ENCODE results near the gene KRT36.
A peak's percentile ranks its signal among the peaks of the same experiment; 100 is the strongest.

Gene KRT36
- long read RNA-seq, donor 1: 0 reads
- long read RNA-seq, donor 2: 0 reads
- long read RNA-seq, donor 3: 0 reads
- long read RNA-seq, donor 4: 0 reads
- long read RNA-seq, donor 5: 0 reads
- long read RNA-seq, donor 6: 0 reads
- long read RNA-seq, donor 7: 0 reads
- long read RNA-seq, donor 8: 0 reads

DNA sequence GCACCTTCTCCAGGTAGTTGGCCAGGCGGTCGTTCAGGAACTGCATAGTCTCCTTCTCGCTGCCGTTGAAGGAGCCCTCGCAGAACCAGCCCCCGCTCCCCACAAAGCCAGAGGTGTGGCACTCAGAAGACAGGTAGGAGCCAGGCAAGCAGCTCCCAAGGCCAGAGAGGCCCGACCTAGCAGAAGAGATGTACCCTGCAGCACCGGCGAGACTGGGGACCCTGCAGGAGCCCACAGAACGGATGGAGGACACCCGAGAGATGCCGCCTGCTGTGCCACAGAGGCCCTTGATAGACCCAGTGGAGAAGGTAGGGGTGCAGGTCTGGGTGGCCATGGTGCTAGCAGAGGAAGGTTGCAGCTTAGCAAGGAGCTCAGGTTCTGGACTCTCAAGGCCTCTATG, at the start of gene KRT36:
Gene KRT36 (minus strand): TSS at position 380 of the 400 bp plus-strand sequence. CDS start 46 bp downstream, at position 334.
- DNase-seq: no peak

DNA sequence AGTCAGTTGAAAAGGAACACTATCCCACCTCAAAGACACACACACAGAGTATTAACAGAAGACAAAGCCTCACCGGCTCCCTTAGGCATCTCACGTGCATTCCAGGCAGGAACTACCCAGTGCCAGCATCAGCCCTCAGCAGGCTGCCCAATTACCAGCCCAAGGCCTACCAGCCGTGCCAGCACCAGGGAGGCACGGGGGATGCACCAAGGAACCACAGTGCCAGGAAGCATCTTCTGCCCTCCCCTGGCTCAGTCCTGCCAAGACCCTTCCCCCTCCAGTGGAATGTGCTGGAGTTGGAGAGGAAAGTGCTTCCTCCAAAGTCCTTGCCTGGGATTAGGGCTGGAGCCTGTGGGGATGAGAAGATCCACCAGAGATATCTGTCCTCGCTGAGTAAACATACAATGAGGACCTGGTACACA, 49.4 kb upstream of the KRT36 start:
- no peak for DNase-seq

DNA sequence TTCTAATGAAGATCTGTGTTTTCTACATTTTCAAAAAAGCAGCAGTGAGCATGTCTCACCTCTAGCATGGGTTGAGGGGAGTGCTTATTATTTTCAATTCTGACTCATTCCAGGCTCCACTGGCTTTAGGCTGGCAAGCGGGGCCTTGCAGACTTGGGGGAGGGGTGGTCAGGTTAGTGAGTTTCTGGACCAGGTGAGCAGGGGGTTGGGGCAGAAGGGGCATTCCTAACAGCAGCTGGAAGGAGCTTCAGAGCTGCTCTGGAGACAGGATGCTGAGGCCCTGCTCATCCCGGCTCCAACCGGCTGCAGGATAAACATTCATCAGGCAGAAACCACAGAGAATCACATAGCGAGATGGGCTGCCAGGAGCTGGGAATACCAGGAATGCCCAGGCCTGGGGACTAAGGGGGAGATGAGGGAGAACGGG, 48.9 kb upstream of the KRT36 start:
- DNase-seq: no peak

DNA sequence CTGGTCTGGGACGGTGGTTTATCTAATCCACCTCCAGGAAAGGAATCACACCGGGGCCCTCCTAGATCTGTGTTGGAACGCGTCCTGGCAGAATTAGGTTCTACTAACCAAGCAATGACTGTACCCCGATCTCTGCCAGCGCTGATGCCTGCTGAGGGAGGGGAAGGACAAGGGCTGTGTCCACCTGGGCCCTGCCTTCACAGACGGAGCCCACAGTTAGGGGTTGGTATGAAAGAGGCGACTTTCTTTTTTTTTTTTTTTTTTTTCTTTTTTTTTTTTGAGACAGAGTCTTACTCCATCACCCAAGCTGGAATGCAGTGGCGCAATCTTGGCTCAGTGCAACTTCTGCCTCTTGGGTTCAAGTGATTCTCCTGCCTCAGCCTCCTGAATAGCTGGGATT, 48.3 kb upstream of the KRT36 start:
- DNase-seq: no peak

DNA sequence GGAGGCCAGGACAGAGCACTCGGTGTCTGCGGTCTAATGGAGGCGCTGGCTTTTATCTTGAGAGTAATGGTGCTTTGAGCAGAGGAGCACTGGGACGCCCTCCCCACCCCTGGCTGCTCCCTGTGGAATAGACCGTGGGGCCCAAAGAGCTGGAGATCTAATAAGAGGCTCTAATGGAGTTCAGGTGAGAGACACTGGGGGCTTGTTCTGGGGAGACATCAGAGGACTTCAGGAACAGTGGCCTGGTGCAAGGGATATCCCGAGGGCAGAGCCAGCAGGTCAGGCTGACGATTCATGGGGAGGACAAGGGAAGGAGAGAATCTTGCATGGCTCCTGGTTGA, 47.9 kb upstream of the KRT36 start:
- DNase-seq: no peak

DNA sequence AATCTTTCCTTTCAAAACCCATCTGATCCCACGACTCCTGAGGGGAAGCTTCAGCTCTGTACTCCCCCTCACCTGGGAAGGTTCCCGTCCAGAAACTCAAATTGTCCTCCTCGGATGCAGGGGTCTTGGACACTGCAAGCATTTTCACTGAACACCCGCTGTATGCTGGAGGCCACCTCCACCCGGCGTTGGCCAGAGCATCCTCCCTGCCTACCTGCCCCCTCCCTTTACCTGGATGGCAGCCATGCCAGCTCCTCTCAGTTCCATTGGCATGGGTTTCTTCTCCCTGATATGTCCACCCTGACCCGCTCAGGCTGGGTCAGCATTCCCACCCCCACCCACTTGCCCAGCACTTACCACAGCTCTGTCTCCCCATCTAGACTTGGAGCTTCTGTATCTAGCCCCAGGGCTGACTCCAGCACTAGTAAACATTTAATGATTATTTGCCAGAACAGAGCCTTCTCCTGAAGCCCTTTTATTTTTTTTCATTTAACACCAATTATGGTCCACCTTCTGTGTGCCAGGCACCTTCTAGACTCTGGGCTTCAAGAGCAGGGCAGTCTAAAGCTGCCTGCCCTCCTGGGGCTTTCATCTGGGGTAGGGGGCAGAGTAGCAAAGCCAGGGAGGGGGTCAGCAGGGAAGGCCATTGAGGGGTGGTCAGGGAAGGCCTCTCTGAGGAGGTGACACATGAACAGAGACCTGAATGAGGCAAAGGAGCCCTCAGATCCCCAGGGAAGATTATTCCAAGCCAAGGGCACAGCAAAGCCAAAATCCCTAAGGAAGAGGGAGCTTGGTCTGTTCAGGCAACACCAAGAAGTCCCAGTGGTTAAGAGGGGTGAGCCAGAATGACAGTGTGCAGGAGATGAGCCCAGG, 47.3 kb upstream of the KRT36 start:
- no peak for DNase-seq

DNA sequence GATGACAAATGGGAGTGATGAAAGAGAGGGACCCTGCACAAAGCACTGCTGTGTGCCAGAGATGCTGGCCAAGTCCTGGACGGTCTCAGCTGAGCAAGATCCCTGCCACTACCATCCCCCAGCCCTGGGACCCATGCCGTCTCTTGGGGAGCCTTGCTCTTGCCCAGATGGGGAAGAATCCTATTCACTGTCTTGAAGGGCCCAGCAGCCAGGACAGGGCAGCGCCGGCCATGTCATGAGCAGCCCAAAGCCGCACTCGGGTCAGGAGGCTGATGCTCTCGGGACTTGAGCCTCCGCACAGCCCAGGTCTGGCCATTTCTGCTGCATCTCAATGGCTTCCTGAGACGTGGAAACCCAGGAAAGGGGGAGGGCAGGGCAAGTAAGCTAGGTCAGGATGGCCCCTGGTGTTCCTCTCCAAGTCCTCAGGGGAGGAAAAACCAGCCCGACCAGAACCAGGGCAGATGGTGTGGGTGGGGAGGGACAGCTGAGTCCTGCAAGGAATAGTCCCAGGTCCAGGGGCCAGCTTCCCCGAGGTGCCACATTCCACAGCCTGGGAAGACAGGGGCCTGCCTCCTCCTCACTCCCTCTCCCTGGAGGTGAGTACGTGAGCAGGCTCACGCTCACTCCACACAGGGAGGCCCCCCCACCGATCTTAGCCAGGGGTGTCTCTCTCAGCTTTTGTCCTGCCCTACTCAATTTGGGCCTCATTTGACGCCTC, 46.2 kb upstream of the KRT36 start:
- no peak for DNase-seq

DNA sequence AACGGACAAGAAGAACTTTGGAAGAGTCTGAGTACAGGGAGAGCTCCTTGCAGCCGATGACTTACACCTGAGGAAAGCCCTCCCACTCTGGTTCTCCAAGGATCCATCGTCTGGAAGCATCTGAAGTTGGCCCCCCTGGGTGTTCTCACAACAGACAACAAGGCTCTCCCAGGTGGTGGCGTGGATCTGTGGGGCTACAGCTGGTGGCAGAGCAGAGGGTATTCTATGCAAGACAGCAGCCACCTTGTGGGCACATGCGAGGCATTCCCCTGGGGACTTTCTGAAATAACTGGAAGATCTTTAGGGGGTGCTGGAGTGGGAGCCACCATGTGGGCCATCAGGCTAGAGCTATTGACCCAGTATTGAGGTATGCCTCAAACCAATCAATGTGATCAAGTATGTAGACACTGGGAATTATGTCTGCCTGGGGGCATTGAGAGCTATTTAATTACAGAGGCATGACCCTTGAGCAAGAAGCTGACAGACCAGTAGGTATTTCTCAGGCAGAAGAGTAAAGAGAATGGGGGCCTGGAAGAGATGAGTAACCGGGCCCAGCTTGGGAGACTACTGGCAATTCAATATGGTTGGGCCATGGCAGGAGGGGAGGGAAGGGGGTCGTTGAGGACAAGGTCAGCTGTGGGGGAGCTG, 45.3 kb upstream of the KRT36 start:
- no peak for DNase-seq

DNA sequence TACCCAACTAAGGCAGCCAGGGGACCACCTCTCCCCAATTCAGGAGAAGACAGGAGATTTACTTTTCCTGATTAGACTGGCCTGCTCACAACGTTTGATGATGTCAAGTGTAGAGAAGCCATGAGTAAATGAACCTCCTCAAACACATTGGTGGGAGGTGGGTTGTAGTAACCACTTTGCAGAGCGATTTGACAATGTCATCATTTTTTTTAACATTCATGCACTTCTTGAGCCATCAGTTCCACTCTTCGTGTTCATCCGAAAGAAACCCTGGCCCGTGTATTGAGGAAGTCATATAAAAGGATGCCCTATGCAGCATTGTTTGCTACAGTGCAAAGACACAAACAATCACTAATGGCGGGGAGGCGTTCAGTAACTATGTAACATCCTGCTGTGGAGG, 43.9 kb upstream of the KRT36 start:
- no peak for DNase-seq

DNA sequence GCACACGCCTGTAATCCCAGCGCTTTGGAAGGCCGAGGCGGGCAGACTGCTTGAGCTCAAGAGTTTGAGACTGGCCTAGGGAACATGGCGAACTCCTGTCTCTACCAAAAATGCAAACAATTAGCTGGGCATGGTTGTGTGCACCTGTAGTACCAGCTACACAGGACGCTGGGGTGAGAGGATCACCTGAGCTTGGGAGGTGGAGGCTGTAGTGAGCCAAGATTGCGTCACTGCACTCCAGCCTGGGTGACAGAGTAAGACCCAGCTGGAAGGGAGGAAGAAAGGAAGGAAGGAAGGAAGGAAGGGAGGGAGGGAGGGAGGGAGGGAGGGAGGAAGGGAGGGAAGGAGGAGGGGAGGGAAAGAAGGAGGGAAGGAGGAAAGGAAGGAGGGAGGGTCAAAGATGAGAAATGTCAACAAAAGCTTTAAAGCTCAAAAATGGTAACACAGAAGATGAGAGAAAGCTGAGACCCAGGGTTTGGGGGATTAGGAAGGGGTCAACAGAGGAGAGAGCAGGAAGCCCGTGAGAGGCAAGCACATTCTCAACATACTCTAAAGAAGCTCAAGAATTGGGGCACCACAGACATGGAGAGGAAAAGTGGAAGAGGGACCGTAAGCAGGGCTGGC, 43.3 kb upstream of the KRT36 start:
- DNase-seq: no peak

DNA sequence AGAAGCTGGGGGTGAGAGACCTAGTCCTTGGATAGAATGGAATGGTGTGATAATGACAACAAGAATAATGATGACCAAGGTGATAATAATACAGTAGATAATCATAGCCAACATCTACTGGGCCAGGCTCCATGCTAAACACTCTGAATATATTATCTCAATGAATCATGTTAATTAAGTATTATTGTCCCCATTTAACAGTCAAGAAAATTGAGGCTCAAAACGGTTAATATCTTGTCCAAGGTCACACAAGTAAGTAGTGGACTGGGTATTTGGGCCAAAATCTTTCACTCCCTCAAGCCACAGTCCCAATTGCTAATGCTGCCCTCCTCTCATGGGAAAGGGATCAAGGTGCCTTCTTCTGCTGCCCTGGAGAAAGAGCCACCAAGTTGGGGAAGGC, 42.3 kb upstream of the KRT36 start:
- DNase-seq: no peak

DNA sequence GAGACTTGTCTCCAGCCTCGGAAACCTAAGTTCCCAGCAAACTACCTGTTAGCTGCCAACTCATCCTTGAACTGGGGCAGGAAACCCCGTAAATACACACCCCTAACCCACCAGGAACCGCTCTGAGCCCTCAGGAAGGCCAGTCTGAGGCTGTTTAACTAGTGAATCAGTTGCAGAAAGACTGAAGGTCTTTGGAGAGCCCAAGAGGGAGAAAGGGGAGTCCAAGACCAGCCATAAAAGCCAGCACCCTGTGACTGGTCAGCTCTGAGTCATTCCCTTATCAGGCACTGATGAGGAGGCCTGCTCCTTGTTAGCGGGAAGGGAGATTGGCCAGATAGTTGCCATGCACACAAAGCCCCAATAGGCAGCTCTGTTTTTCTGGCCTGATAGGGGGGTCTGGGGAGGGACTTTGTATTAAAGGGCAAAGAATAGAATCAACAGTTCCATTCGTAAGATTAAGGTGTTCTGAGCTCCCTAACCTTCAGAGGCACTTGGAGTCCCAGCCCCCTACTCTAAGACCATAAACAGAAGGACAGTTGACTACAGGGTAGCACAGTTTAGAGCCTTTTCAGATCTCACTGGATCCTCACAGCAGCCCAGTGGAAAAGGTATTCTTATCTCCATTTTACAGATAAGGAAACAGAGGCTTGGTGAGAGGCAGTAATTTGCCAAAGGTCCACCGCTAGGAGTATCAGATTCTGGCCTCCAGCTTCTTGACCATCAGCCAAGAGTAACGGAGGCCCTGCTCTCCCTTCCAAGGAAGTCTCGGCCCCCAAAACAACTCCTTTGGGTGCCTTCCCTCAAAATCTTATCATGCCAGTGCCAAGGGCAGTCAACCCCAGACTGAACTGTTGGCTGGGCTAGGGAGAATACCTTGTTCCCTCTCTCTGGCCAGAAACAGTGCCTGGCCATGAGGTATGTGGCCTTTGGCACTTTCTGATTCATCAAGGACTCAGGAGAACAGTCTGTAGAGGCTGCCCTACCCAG, 40.6 kb upstream of the KRT36 start:
- DNase-seq: no peak

DNA sequence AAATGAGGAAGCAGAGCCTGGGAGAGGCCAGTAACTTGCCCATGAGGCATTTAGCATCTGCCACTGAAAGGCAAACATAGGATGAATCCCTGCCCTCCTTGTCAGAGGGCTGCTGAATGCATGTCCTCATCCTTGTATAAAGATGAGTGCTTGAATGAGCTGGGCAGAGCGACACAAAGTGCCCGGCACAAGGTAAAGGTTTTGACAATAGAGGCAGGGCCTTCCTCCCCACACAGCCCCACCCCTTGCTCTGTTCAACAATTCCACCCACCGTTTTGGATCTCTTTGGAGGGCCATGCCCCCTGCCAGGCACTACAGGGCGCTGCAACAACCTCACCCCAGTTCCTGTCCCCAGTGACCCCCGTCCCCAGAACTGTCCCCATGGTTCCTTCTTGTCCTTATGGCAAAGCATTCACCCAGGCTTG, 39.8 kb upstream of the KRT36 start:
- no peak for DNase-seq

DNA sequence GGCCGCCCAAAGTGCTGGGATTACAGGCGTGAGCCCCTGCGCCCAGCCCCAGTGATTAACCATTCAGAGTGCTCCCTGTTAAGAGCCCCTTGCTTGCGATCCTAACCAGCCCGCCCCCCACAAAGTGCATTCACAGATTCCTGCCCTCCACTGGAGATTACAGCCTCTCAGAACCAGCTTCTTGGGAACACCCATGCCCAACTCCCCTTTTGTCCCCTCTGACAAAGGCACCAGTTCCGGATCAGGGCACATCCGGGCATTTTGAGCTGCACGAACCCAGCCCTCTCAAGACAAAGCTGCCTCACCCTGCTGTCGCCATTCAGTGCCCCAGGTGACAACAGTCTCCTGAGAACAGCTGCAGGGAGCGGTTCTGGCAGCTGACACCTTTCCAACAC, 39.2 kb upstream of the KRT36 start:
- DNase-seq: no peak

DNA sequence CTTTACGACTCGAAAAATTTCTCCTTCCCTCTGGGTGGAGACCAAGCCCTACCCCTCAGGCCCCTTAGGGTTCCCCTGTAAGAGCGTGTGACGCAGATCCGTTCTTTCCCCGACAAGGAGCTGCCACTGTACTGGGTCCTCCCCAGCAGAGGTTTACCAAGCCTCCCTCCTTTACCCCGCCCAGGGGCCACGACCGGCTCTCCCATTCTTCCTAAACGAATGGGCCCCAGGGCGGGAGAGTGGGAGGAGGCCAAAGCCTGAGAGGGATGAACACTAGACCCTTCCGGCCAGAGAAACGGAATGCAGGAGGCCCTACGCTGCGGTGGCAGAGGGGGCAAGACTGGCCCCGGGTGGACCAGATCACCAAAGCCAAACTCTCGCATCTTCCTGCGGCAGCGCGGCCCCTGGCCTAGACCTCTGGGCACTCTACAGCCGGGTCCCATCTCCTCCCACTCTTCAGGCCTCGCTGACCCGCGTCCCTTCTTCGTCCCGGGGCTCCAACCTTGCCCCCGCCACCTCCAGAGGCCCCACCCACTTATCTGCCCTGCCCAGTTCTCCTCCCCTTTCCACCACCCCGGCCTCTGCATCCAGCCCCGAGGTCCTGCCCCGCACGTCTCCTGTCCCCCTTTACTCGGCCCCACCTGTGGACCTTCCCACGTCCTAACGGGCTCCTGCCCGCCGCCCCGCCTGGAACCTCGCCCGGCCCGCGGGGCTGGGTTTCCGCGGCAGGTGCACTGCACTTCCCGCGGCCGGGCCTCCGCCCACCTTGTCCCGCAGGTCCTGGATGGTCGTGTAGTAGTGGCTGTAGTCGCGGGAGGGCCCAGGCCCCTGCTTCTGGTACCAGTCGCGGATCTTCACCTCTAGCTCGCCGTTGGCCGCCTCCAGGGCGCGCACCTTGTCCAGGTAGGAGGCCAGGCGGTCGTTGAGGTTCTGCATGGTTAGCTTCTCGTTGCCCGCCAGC, 37.6 kb upstream of the KRT36 start:
- peak; percentile 74 for DNase-seq

DNA sequence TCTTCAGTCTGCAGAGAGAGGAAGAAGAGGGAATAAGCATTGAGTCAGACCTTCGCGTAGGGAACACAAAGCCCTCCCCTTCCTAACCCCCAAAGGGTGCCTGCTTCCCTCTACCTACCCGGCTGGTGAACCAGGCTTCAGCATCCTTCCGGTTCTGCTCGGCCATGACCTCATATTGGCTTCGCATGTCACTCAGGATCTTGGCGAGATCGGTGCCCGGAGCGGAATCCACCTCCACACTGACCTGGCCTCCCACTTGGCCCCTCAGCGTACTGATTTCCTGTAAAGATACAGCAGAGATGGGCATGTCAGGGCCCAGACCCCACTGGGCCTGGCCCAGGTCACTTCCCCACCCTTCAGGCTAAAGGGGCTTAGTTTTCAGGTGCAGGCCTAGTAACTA, 34.6 kb upstream of the KRT36 start:
- no peak for DNase-seq

DNA sequence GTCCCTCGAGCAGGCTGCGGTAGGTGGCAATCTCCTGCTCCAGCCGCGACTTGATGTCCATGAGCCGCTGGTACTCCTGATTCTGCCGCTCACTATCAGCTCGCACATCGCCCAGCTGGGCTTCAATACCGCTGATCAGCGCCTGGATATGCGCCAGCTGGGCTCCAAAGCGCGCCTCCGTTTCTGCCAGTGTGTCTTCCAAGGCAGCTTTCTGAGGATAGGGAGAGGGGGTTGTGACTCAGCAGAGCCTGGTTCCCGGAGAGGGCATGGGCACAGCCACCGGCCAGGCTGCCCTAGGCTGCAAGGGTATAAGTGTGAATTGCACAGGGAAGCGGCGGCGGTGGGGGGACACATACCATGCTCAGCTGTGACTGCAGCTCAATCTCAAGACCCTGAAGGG, 34.1 kb upstream of the KRT36 start:
- DNase-seq: no peak

DNA sequence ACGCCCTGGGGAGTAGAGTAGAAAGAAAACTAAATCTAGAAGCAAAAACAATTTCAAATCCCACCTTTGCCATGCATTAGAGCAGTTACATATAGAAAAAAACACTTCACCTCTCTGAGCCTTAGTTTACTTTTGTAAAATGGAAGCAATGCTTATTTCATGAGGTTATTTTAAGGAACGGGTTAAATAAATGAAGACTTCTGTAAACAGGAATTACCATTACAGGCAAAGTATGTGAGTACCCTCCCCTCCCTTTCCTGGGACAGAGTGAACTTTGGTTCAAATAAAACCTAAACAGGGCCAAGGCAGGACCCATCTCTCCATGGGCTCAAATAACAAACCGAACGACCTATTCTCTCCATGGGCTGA, 33.5 kb upstream of the KRT36 start:
- DNase-seq: no peak

DNA sequence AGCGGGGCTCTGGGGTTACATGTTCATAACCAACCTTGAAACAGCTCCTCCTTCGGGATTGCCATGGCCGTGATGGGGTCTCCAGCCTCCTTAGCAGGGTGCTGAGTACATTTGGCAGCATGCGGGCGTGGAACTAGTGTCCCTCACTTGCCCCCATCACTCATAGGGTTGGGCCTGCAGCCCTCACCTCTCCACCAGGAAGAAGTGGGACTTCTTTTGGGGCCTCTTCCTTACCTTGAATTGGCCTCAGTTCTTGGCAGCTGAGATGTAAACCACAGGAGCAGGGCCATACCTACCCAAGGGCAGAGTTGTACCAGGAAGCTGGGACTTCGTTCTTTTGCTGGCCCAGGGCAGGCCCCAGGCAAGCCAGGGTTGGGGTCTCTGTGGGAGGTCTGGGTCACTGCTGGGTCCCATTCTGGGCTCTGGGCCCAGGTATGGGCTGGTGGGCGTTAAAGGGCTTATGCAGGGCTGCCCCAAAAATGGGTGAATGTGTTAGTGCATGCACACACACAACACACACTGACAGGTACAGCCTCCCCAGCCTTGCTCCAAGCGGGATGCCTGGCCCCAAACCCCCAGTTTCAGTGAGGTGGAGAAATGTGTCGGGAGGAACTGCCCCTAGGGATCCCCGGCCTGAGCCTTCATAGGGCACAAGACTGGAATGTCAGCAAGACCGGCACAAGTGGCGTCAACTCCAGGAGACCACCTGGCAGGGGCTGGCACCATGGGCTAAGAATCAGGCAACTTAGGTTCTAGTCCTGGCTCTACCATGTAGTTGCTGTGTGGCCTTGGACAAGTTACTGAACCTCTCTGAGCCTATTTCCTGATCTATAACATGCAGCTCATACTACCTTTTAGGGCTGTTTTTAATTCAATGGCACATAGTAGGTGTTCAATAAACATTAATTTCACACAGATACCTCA, 32.9 kb upstream of the KRT36 start:
- DNase-seq: no peak

All from right kidney (tissue), 9 donors.